Fibroblast of skin of abdomen (primary cell): ENCODE data around the gene PEX1. TPM values are rescaled to one million over a fixed set of nuclear protein-coding genes. Genes with fewer than 3 reads are reported as not detected.
"Not testable (repeated sequence)": the region's sequence is repeated elsewhere in the genome, so short reads cannot be mapped to it uniquely, and the experiment has no call there.

ENCODE experiments used
- DNase-seq: peaks from one replicate; pipeline ENCODE4 v3.0.0-alpha.2; 2013
- polyA plus RNA-seq, 2 experiments: library from polyadenylated mRNA; unstranded; fragments of 120-200 nt; gene quantifications; one replicate each; pipeline ENCODE4 v1.2.1, GENCODE V29; 2013; ENCODE audit not compliant: insufficient read length in 2 of 2

Gene PEX1
- 10.5 TPM for polyA plus RNA-seq (2013, experiment 1 of 2; ENCODE audit: insufficient read length)
- 10.7 TPM for polyA plus RNA-seq (2013, experiment 2 of 2; ENCODE audit: insufficient read length)

DNA sequence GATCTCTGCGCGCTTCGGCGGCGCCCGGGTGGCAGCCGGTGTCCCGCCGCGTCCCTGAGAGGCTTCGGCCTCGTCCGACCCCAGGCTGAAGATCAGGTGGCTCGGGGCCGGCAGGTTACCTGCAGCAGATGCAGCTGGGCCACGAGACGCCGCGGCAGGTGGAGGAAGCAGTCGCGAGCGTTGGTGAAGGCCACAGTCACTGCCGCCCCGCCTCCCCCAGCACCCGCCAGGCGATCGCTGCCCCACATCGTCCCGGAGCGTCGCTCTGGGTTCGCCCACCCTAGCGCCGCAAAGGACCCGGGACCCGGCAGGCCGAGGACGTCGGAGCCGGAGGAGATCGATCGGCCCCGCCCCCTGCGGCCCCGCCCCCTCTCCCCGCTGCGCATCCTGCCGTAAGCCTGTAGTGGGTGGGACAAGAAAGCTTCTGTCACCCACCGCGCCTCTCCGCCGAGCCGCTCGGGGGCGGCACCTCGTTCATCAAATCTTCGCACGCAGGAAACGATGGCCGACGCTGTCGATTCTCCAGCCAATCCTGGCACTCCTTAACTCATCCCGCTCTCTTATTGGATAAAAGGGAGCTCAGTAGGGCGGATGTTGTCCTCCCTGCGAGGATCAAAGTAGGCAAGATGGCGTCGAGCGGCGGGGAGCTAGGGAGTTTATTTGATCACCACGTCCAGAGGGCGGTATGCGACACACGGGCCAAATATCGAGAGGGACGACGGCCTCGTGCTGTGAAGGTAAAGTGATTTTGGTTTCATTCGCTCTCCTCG lies at the start of gene PEX1, which contains the start of gene RBM48:
Gene PEX1, minus strand, starts transcription at position 333 of the 770 bp plus-strand sequence. Its CDS starts 85 bp downstream, at position 248.
Gene RBM48, plus strand, starts transcription at position 608 of the 770 bp plus-strand sequence. Its CDS starts 19 bp downstream, at position 627.
- peak; percentile 99 for DNase-seq

- DNase-seq = no peak
These were observed 48.0 kb upstream of the PEX1 start for GRCh38 chr7:92576296-92576695.

DNA sequence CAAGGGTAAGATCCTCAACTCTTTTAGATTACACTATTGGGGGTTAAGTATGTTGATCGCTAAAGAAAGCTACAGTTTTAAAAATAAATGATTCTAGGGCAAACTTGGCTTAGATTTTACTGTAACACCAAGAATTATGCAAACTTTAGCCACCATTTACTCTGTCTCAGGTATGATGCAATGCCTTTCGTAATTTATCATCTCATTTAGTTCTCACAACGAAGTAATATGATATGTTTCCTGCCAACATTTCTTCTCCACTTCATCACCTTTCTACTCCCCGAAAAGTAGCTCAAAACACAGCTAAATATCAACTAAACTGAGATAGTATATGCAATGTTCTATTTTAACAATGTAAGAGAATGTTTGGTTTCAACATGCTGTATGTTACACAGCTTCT lies 40.8 kb upstream of the PEX1 start:
- no peak for DNase-seq

DNA sequence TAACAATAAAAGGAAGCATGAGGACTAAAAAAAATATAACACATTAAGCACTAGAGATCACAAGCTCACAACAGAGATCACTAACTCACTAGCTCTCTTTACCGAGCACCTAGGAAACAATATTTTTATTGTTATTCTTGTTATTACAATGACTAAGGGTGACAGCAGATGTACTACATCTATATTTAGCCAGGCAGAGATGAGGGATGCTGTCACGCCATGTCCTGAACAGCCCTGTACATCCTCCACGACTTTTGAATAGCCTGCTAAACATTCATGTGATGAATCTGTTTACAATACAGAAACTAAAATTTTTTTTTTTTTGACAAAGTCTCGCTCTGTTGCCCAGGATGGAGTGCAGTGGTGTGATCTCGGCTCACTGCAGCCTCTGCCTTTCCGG lies 39.1 kb upstream of the PEX1 start:
- no peak for DNase-seq

DNA sequence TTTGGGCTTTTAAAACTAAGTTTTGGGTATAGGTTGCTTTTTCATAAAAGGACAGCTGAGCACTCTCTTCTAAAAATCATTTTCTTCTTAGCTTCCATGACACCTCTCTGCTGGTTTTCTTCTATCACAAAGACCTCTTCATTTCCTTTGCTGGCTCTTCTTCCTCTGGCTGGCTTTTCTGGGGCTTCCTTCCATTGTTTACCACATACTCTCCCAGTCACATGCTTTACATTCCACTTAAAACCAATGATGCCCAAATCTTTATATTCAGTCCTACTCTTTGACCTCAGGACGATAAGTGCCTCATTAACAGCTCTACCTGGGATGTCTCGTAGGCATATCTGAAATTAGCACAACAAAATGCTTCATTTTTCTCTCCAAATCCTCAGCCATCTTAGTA lies 35.0 kb upstream of the PEX1 start:
- no peak for DNase-seq

- no peak for DNase-seq
These were observed 32.3 kb upstream of the PEX1 start for GRCh38 chr7:92560602-92561001.

- DNase-seq = no peak
These were observed 29.6 kb upstream of the PEX1 start for GRCh38 chr7:92557808-92558362.

DNA sequence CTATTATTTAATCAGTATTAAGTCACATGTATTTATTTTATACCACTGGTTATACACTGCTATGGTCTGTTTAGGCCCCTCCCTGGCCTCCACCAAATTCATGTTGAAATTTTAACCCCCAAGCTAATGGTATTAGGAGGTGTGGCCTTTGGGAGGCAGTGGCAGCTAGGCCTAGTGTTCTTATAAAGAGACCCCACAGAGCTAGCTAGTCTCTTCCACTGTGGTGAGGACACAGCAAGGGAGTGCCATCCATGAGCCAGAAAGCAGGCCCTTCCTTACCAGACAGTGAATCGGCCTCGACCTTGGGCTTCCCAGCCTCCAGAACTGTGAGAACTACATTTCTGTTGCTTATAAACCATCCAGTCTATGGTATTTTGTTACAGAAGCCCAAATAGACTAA lies 28.9 kb upstream of the PEX1 start:
- DNase-seq = no peak

GRCh38 chr7:92550194-92550593 lies 21.9 kb upstream of the PEX1 start:
- no peak for DNase-seq

DNA sequence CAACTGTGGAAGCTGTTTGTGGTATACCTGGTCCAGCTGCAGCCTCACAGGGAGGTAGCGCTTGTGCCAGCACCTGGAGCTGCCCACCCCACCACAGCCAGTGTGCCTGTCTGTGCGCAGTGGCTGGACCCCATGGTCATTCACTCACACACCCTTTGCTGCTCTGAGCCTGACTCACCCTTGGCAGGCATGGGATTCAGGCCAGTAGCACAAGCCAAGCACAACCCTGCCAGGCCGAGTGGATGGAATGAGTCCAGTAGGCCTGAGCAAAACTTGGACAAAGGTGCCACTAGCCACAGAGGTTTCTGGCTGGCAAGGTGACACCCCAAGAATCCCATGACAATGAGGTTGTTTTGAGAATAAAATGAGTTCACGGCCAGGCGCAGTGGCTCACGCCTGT lies 19.3 kb upstream of the PEX1 start:
- no peak for DNase-seq

DNA sequence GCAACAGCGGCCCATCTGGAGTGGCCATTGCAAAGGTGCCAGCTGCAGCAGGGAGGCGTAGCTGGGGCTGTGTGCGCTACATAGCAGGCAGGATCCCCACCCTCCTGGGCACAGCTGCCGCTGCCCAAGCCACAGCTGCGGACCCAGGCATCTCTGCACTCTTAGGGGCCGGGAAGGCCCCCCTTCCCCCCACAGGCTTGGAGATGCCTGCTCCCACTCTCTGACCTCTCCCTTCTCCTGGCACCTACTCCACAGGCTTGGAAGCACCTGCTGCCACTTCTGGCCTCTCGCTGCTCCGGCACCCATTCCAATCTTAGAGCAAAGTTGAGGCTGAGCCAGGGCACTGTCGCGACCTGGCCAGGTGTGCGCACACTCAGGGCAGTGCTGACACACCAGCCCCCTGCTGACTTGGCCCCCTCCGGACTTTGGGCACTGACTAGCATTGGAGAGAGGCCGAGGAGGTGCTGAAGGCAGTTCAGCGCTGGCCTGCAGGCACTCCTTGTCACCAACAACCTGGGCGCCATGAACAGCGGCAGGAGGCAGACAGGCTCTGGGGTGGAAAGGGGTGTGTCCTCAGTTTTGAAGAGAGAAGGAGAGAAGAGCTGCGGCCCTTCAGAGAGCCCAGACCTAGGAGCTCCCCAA lies 18.7 kb upstream of the PEX1 start:
- DNase-seq = no peak

DNA sequence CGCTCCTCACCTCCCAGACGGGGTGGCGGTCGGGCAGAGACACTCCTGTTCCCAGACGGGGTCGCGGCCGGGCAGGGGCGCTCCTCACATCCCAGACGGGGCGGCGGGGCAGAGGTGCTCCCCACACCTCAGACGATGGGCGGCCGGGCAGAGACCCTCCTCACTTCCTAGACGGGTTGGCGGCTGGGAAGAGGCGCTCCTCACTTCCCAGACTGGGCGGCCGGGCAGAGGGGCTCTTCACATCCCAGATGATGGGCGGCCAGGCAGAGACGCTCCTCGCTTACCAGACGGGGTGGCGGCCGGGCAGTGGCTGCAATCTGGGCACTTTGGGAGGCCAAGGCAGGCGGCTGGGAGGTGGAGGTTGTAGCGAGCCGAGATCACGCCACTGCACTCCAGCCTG lies 16.8 kb upstream of the PEX1 start:
- DNase-seq = not testable (repeated sequence)

DNA sequence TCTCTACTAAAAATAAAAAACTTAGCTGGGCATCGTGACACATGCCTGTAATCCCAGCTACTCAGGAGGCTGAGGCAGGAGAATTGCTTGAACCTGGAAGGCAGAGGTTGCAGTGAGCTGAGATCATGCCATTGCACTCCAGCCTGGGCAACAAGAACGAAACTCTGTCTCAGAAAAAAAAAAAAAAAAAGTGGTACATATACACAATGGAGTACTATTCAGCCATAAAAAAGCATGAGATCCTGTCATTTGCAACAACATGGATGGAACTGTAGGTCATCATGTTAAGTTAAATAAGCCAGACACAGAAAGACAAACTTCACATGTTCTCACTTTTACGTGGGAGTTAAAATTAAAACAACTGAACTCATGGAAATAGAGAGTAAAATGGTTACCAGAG lies 15.2 kb upstream of the PEX1 start:
- DNase-seq = not testable (repeated sequence)

- no peak for DNase-seq
These were observed 6.3 kb upstream of the PEX1 start for GRCh38 chr7:92534572-92534971.

DNA sequence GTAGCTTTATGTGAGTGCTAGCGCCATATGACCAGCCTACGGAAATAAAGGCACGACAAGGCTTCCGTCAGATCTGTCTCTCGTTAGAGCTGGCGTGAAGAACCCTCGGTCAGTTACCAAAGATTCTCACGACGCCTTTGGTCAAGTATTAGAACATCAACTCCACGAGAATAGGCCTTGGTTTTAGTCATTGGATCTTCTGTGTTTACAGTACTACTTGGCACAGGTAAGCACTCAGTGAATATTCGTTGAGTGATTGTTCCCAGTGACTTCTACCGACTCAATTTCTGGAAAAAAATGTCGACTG lies 591 bp upstream of the PEX1 start:
- DNase-seq = no peak

GRCh38 chr7:92527300-92528187 lies 776 bp downstream of the PEX1 start:
- peak; percentile 35 for DNase-seq

DNA sequence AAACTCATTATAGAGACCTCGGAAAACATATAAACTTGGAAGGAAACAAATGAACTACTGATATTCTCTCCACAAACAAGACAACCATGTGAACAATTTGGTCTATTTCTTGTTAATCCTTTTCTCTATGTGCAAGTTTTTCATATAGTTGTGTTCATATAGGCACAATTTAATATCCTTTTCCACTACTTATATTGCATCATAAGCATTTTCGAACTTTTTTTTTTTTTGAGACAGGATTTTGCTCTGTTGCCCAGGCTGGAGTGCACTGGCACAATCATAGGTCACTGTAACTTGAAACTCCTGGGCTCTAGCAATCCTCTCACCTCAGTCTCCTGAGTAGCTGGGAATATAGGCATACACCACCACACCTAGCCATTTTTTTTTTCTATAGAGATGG lies 5.2 kb downstream of the PEX1 start:
- no peak for DNase-seq

- DNase-seq = no peak
These were observed 8.3 kb downstream of the PEX1 start for GRCh38 chr7:92520024-92520423.

- peak; percentile 60 for DNase-seq
These were observed 10.7 kb downstream of the PEX1 start for GRCh38 chr7:92517631-92518030.

- DNase-seq = no peak
These were observed 15.0 kb downstream of the PEX1 start for GRCh38 chr7:92513167-92513902.

DNA sequence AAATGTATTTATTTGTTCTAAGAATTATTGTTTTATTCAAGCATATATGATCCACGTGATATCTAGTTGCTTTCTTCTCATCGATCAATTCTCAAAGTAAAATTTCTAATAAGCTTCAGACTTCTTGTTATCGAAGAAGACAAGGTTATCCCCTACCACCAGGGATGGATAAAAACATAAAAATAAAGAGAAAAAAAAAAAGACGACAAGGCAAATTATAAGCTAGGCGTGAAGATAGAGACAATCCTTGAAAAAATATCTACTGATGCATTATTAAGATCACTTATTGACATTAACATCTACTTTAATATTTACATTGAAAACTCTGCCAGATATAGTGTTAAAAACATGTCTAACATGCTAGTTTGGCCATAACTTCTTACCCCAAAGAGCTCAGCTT lies 19.4 kb downstream of the PEX1 start:
- no peak for DNase-seq

DNA sequence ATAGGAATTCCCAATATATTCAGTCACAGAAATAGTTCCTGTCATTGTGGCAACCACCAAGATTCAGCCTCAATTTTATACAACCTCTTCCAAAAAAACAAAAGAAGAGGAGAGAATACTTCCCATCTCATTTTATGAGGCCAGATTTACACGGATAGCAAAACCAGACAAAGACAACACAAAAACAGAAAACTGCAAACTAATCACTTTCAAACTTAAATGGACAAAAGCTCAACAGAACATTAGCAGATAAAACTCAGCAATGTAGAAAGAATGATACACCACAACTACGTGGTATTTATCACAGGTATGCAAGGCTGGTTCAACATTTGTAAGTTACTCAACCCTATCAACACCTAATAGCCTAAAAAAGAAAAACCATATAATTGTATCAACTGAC lies 22.0 kb downstream of the PEX1 start:
- DNase-seq = no peak
